Measurements from ENCODE around the gene EWSR1.
"Not testable (repeated sequence)": the region's sequence is repeated elsewhere in the genome, so short reads cannot be mapped to it uniquely, and the experiment has no call there.

Gene EWSR1

GRCh38 chr22:29337631-29338284 lies 69.7 kb downstream of the EWSR1 start:
- DNase-seq (ENCODE audit: low spot score): no peak

- DNase-seq (ENCODE audit: low spot score): no peak
Observed at GRCh38 chr22:29338398-29338797, 70.3 kb downstream of the EWSR1 start.

DNA sequence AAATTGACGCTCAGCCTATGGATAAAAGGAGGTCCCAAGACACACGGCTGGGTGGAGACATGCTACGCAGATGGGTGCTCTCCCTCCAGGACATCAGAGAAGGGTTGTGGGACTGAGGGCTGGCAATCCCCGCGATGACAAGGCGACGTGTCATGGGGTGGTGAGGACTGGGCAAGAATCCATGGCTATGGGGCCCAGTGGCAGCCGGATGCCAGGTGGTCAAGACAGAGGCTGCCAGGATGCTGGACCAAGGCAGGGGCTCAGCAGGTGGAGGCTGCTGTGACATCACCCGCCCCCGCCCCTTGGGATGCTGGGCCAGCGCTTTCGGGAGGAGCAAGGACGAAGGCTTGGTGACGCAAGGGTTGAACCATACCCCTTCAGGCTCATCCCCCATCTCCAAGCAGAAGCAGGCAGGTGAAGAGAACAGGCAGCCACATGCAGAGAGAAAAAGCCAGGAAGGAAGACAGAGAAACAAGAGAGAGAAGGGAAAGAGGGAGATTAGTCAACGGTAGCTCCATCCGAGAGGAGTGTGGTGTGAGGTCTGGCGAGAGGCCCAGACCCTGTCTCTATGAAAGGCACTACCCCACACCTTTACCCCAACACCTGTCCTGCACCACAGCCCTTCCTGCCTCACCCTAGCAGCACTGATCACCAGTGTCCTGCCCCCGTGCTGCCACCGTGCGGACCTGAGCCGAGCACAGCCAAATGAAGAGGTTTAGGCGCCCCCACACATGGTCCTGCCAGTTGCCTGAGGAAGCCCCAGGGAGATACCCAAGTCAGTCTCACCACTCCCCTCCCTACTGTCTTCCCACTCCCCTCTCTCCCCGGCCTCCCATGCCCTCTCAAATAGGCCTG lies 71.5 kb downstream of the EWSR1 start:
- no peak for DNase-seq (ENCODE audit: low spot score)

- DNase-seq (ENCODE audit: low spot score): no peak
Observed at GRCh38 chr22:29340566-29340965, 72.5 kb downstream of the EWSR1 start.

DNA sequence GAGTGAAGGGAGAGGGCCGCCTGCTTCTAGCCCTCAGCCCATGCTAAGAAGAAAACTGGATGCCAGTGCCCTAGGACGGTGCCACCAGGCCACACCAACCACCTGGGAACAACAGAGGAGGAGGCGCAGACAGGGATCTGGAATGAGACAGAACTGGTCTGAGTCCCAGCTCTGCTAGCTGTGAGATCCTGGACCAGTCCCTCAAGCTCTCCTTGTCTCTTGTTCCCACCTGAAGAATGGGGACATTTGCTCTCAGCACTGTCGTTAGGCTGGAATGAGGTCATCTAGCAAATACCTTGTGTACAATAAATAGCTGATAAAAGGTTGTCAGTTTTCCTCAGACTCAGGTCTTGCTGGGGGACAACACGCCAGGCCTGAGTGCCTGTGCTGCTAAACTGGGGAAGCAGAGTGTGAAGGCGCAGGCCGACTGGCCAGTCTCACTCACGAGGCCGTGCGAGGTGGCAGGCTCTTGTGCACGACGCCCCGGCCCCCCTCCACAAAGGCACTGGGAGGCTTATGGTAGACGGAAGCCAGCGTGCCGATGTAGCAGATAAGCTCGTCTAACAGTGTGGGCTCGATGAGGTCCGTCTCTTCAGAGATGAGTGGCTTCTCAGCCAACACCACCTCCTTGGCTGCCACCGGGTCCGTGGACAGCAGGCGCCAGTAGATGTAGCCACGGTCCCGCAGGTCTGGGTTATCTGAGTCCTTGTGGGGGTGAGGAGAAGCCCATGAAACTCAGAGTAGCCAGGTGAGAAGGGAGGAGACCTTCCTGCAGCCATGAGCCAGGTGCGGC lies 73.2 kb downstream of the EWSR1 start:
- DNase-seq (ENCODE audit: low spot score): no peak

DNA sequence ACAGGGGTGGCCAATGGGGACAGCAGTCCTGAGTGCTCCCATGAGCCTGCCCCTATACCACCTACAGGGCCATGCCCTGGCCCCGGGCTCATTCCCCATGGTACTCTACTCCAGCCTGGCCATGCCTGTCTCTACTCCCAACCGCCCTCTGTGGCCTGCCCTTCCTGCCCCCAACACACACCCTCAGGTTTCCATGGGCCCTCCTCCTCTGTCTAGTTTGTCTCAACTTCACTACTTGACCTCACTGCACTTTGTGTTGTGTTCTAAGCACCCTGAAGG lies 73.7 kb downstream of the EWSR1 start:
- DNase-seq (ENCODE audit: low spot score): no peak

DNA sequence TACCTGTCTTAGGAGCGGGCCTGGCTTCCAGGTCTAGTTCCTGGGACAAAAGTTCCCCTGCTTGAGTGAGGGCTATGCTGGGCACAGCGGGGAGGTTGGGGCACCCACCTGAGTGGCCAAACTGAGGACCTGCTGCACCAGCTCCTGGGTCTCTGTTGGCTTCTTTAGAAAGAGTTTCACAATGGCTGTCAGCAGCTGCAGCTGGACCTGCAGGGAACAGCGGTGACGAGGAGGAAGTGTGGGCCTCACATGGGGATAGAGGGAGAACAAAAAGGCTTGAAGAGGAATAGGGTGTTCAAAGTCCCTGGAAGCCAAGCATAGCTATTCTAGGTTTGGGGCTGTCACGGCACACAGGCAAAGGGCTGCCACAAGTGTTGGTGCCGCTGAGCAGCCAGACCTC lies 74.1 kb downstream of the EWSR1 start:
- DNase-seq (ENCODE audit: low spot score): no peak

- no peak for DNase-seq (ENCODE audit: low spot score)
Observed at GRCh38 chr22:29342577-29343312, 74.7 kb downstream of the EWSR1 start.

DNA sequence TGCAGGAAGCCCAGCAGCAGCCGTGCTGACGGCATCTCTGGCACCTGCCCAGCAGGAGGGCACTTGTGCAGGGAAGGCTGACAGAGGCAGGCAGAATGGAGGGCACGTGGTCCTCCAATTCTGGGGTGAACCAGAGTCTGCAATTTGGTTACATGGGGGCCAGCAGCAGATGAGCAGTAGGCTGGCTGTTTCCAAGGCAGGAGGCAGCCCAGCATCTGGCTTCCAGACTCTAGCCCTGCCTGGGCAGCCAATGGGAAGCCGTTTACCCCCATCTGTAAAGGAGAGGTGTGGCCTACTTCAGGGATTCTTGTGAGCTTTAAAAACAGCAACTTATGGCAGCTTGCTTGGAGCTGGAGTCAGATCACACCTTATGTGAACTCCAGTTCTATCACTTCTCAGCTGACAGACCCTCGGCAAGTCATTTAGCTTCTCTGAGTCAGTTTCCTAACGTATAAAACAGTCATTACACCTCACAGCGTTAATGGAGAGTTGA lies 75.3 kb downstream of the EWSR1 start:
- DNase-seq (ENCODE audit: low spot score): peak; percentile 26

DNA sequence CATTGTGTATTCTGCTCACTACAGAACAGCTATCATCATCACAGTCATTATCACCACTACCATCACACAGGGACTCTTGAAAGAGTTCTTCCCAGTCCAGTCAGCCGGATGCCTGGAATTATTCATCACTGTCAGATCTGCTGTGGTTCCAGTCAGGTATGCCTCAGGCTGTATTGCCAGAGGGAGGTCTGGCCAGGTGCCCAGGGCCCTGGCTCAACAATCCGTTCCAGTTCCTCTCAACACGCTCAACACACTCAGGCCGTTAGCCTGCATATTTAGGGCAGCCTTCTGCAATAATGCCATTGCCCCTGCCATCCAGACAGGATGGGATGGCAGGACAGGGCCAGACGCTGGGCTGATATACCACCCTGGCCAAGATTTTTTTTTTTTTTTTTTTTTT lies 76.1 kb downstream of the EWSR1 start:
- DNase-seq (ENCODE audit: low spot score): no peak

GRCh38 chr22:29344889-29345288 lies 76.8 kb downstream of the EWSR1 start:
- not testable (repeated sequence) for DNase-seq (ENCODE audit: low spot score)

DNA sequence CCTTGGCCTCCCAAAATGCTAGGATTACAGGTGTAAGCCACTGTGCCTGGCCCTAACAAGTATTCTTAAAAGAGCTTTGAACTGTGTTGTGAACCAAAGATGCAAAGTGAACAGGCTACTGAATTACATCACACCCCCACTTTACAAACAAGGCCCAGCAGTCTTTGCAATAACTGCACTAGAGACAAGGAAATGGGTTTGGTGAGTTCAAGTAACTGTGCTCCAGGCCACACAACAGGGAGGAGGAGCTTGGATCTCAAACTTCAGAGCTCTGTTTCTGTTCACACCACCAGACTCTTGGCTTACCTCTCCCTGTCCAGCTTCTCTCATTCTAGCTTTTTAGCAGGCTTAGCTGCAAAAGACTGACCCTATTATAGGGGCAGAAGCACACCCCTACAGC lies 77.9 kb downstream of the EWSR1 start:
- DNase-seq (ENCODE audit: low spot score): no peak

GRCh38 chr22:29346659-29347058 lies 78.6 kb downstream of the EWSR1 start:
- DNase-seq (ENCODE audit: low spot score): no peak

GRCh38 chr22:29348041-29348440 lies 80.0 kb downstream of the EWSR1 start:
- no peak for DNase-seq (ENCODE audit: low spot score)

- DNase-seq (ENCODE audit: low spot score): no peak
Observed at GRCh38 chr22:29348956-29349355, 80.9 kb downstream of the EWSR1 start.

Small RNA genes lying within 50 kb of the gene (small RNA-seq; reads per million reads assigned to genes)
- gene MIR3653: 0 reads per million in 2 experiments
